Thymus (tissue), 11 donors: ENCODE data around the gene PCK1. TPM values are rescaled to one million over a fixed set of nuclear protein-coding genes. Genes with fewer than 3 reads are reported as not detected.

ENCODE experiments used
- DNase-seq, 9 donors: peaks; one replicate each; pipeline ENCODE4 v3.0.0-alpha.2; 2013; ENCODE audit warnings: low spot score in 9 of 9, low read depth in 6 of 9, missing footprints in 1 of 9
- H3K27ac ChIP-seq, 2 donors: one replicate each; pipeline ENCODE4 v1.5.1; 2013; ENCODE audit warnings: control low read depth in 1 of 2, low read depth in 1 of 2, low read length in 1 of 2, mild to moderate bottlenecking in 1 of 2, moderate library complexity in 1 of 2
- H3K27me3 ChIP-seq, 2 donors: one replicate each; pipeline ENCODE4 v1.5.1; 2013; ENCODE audit warnings: low read length in 1 of 2; ENCODE audit not compliant: control insufficient read depth in 2 of 2, insufficient read depth in 1 of 2
- H3K36me3 ChIP-seq, 2 donors: one replicate each; pipeline ENCODE4 v1.5.1; 2013; ENCODE audit warnings: low read length in 1 of 2, mild to moderate bottlenecking in 1 of 2, moderate library complexity in 1 of 2; ENCODE audit not compliant: control insufficient read depth in 2 of 2, insufficient read depth in 2 of 2
- H3K4me1 ChIP-seq, 2 donors: one replicate each; pipeline ENCODE4 v1.5.1; 2013; ENCODE audit warnings: low read length in 2 of 2; ENCODE audit not compliant: control insufficient read depth in 2 of 2, insufficient read depth in 2 of 2
- H3K4me3 ChIP-seq, 2 donors: one replicate each; pipeline ENCODE4 v1.5.1; 2013; ENCODE audit warnings: low read length in 2 of 2, control low read depth in 1 of 2, mild to moderate bottlenecking in 1 of 2
- H3K9me3 ChIP-seq, 2 donors: one replicate each; pipeline ENCODE4 v1.5.1; 2013; ENCODE audit warnings: low read length in 1 of 2, mild to moderate bottlenecking in 1 of 2; ENCODE audit not compliant: control insufficient read depth in 2 of 2, insufficient read depth in 1 of 2
- WGBS: extraction: QIAGEN DNeasy Blood & Tissue Kit; methylation state at CpG from one replicate; pipeline ENCODE4 v1.1.7; 2013; 5-methylcytosine and 5-hydroxymethylcytosine counted together
- polyA plus RNA-seq: library from polyadenylated mRNA; stranded (reverse); fragments of 200-250 nt; gene quantifications from one replicate; pipeline ENCODE4 v1.2.3, GENCODE V29; 2013
- total RNA-seq: library from RNA; stranded (reverse); fragments of 120-200 nt; gene quantifications from one replicate; pipeline ENCODE4 v1.2.4, GENCODE V29; 2013
- donor health status: healthy.

The PCK1 gene
- total and polyA plus RNA-seq, 2 donors, result 0.19 to 0.30 TPM

GRCh38 chr20:57564180-57564802 lies 3.4 kb downstream of the PCK1 start:
- no peak overlapping the region for H3K27ac ChIP-seq
- no peaks in the 10 kb centered on the region for H3K27me3 ChIP-seq
- H3K4me1 ChIP-seq, result peaks cover 0 to 5% of the 10 kb centered on the region in 2 donors
- DNase-seq, result no peak
- 93% methylated on average over 14 of the region's 14 CpGs for WGBS
- H3K9me3 ChIP-seq, result no peaks in the 10 kb centered on the region
- H3K4me3 ChIP-seq, result no peak overlapping the region
- no peaks in the 10 kb centered on the region for H3K36me3 ChIP-seq

- Histone ChIP-seq H3K4me3 (no peak overlapping the region), H3K27ac (no peak overlapping the region), H3K4me1 (peaks cover 0 to 5% of the 10 kb centered on the region in 2 donors), H3K9me3 (no peaks in the 10 kb centered on the region), H3K36me3 (no peaks in the 10 kb centered on the region), H3K27me3 (no peaks in the 10 kb centered on the region)
- 91% methylated on average over 11 of the region's 11 CpGs for WGBS
- DNase-seq, result no peak
Observed at GRCh38 chr20:57564951-57565642, 4.2 kb downstream of the PCK1 start.

- Histone ChIP-seq H3K4me1 (peaks cover 0 to 5% of the 10 kb centered on the region in 2 donors), H3K27me3 (no peaks in the 10 kb centered on the region), H3K36me3 (no peaks in the 10 kb centered on the region), H3K27ac (no peak overlapping the region), H3K9me3 (no peaks in the 10 kb centered on the region), H3K4me3 (no peak overlapping the region)
- 46% methylated on average over 1 of the region's 1 CpG for WGBS
- DNase-seq, result no peak
Observed at GRCh38 chr20:57566399-57566798, 5.5 kb downstream of the PCK1 start.

- Histone ChIP-seq H3K4me1 (peaks cover 0 to 5% of the 10 kb centered on the region in 2 donors), H3K27me3 (no peaks in the 10 kb centered on the region), H3K4me3 (no peak overlapping the region), H3K9me3 (no peaks in the 10 kb centered on the region), H3K27ac (no peak overlapping the region), H3K36me3 (no peaks in the 10 kb centered on the region)
- WGBS, result 75% methylated on average over 10 of the region's 10 CpGs
- DNase-seq, result no peak
Observed at GRCh38 chr20:57566803-57567459, 6.0 kb downstream of the PCK1 start.

- WGBS, result 84% methylated on average over 9 of the region's 9 CpGs
- H3K36me3 ChIP-seq, result no peaks in the 10 kb centered on the region
- H3K4me3 ChIP-seq, result no peak overlapping the region
- no peaks in the 10 kb centered on the region for H3K9me3 ChIP-seq
- H3K27ac ChIP-seq, result peak overlapping the region in 1 of 2 donors; percentile 11
- peaks cover 0 to 5% of the 10 kb centered on the region in 2 donors for H3K4me1 ChIP-seq
- H3K27me3 ChIP-seq, result no peaks in the 10 kb centered on the region
- no peak for DNase-seq
Observed at GRCh38 chr20:57567471-57568079, 6.7 kb downstream of the PCK1 start.

GRCh38 chr20:57568088-57568896 lies 7.4 kb downstream of the PCK1 start:
- Histone ChIP-seq H3K4me3 (no peak overlapping the region), H3K9me3 (no peaks in the 10 kb centered on the region), H3K36me3 (no peaks in the 10 kb centered on the region), H3K4me1 (peaks cover 0 to 5% of the 10 kb centered on the region in 2 donors), H3K27me3 (peaks cover 0 to 3% of the 10 kb centered on the region in 2 donors), H3K27ac (no peak overlapping the region)
- 85% methylated on average over 13 of the region's 13 CpGs for WGBS
- no peak for DNase-seq

GRCh38 chr20:57568960-57569359 lies 8.1 kb downstream of the PCK1 start:
- Histone ChIP-seq H3K4me1 (peaks cover 0 to 5% of the 10 kb centered on the region in 2 donors), H3K36me3 (no peaks in the 10 kb centered on the region), H3K27ac (no peak overlapping the region), H3K9me3 (no peaks in the 10 kb centered on the region), H3K27me3 (peaks cover 0 to 3% of the 10 kb centered on the region in 2 donors), H3K4me3 (no peak overlapping the region)
- 91% methylated on average over 12 of the region's 12 CpGs for WGBS
- DNase-seq, result no peak

GRCh38 chr20:57570145-57570850 lies 9.4 kb downstream of the PCK1 start:
- peaks cover 0 to 5% of the 10 kb centered on the region in 2 donors for H3K4me1 ChIP-seq
- no peak for DNase-seq
- peaks cover 0 to 3% of the 10 kb centered on the region in 2 donors for H3K27me3 ChIP-seq
- no peaks in the 10 kb centered on the region for H3K9me3 ChIP-seq
- H3K4me3 ChIP-seq, result no peak overlapping the region
- no peak overlapping the region for H3K27ac ChIP-seq
- H3K36me3 ChIP-seq, result no peaks in the 10 kb centered on the region
- 86% methylated on average over 20 of the region's 20 CpGs for WGBS
